IgD-negative memory B cell (primary cell): Measurements from ENCODE around the gene SLC28A1. TPM values are rescaled to one million over a fixed set of nuclear protein-coding genes. Genes with fewer than 3 reads are reported as not detected.
"Not testable (repeated sequence)": the region's sequence is repeated elsewhere in the genome, so short reads cannot be mapped to it uniquely, and the experiment has no call there.

Experiments
- H3K27ac Mint-ChIP-seq, 3 donors: one replicate each; pipeline ENCODE4 v1.8.0; 2020 to 2022; ENCODE audit warnings: mild to moderate bottlenecking in 3 of 3, mixed read lengths in 3 of 3, moderate library complexity in 1 of 3
- H3K27me3 Mint-ChIP-seq: one replicate; pipeline ENCODE4 v1.8.0; 2021; ENCODE audit warnings: mixed read lengths
- H3K36me3 Mint-ChIP-seq: one replicate; pipeline ENCODE4 v1.8.0; 2020; ENCODE audit warnings: mild to moderate bottlenecking, mixed read lengths
- H3K4me1 Mint-ChIP-seq, 3 donors: one replicate each; pipeline ENCODE4 v1.8.0; 2020 to 2022; ENCODE audit warnings: mixed read lengths in 3 of 3, mild to moderate bottlenecking in 1 of 3
- H3K4me3 Mint-ChIP-seq, 4 donors: one replicate each; pipeline ENCODE4 v1.8.0; 2020 to 2022; ENCODE audit warnings: mild to moderate bottlenecking in 4 of 4, mixed read lengths in 4 of 4, moderate library complexity in 3 of 4
- H3K9me3 Mint-ChIP-seq, 3 donors: one replicate each; pipeline ENCODE4 v1.8.0; 2020 to 2021; ENCODE audit warnings: mixed read lengths in 3 of 3, mild to moderate bottlenecking in 1 of 3
- polyA plus RNA-seq: library from polyadenylated mRNA; unstranded; fragments of 300-500 nt; fragmentation: Illumina TruSeq; gene quantifications from one replicate; pipeline ENCODE4 v1.2.3, GENCODE V29; 2021

Gene SLC28A1
- polyA plus RNA-seq, 1 donor from 2014 or later, result not detected

- Mint-ChIP-seq H3K9me3 (no peaks in the 10 kb centered on the region), H3K4me3 (no peak overlapping the region), H3K4me1 (no peaks in the 10 kb centered on the region), H3K27me3 (no peaks in the 10 kb centered on the region), H3K36me3 (no peaks in the 10 kb centered on the region), H3K27ac (no peak overlapping the region)
These were observed 38.1 kb downstream of the SLC28A1 start for GRCh38 chr15:84922530-84922929.

- Mint-ChIP-seq H3K9me3 (no peaks in the 10 kb centered on the region), H3K4me1 (peaks cover 0 to 4% (median 3%) of the 10 kb centered on the region in 3 donors), H3K36me3 (no peaks in the 10 kb centered on the region), H3K27ac (no peak overlapping the region), H3K27me3 (no peaks in the 10 kb centered on the region), H3K4me3 (no peak overlapping the region)
These were observed 39.7 kb downstream of the SLC28A1 start for GRCh38 chr15:84924077-84924731.

GRCh38 chr15:84924821-84925569 lies 40.5 kb downstream of the SLC28A1 start:
- H3K9me3 Mint-ChIP-seq, H3K27me3 Mint-ChIP-seq, H3K27ac Mint-ChIP-seq, H3K4me3 Mint-ChIP-seq, H3K36me3 Mint-ChIP-seq, H3K4me1 Mint-ChIP-seq: not testable (repeated sequence)

- no peaks in the 10 kb centered on the region for H3K27me3 Mint-ChIP-seq
- no peaks in the 10 kb centered on the region for H3K36me3 Mint-ChIP-seq
- peaks cover 0 to 4% (median 3%) of the 10 kb centered on the region in 3 donors for H3K4me1 Mint-ChIP-seq
- H3K9me3 Mint-ChIP-seq, result no peaks in the 10 kb centered on the region
- H3K4me3 Mint-ChIP-seq, result no peak overlapping the region
- no peak overlapping the region for H3K27ac Mint-ChIP-seq
These were observed 41.4 kb downstream of the SLC28A1 start for GRCh38 chr15:84925906-84926305.

- Mint-ChIP-seq H3K27ac (no peak overlapping the region), H3K27me3 (no peaks in the 10 kb centered on the region), H3K4me3 (no peak overlapping the region), H3K36me3 (no peaks in the 10 kb centered on the region), H3K9me3 (no peaks in the 10 kb centered on the region), H3K4me1 (peaks cover 0 to 4% (median 3%) of the 10 kb centered on the region in 3 donors)
These were observed 42.2 kb downstream of the SLC28A1 start for GRCh38 chr15:84926491-84927230.

- no peaks in the 10 kb centered on the region for H3K27me3 Mint-ChIP-seq
- peaks cover 0 to 4% (median 3%) of the 10 kb centered on the region in 3 donors for H3K4me1 Mint-ChIP-seq
- H3K36me3 Mint-ChIP-seq, result no peaks in the 10 kb centered on the region
- H3K4me3 Mint-ChIP-seq, result no peak overlapping the region
- no peak overlapping the region for H3K27ac Mint-ChIP-seq
- H3K9me3 Mint-ChIP-seq, result no peaks in the 10 kb centered on the region
These were observed 44.3 kb downstream of the SLC28A1 start for GRCh38 chr15:84928843-84929168.

- Mint-ChIP-seq H3K9me3 (no peaks in the 10 kb centered on the region), H3K36me3 (no peaks in the 10 kb centered on the region), H3K4me3 (peak overlapping the region in 1 of 4 donors; percentile 43), H3K27ac (no peak overlapping the region), H3K27me3 (no peaks in the 10 kb centered on the region), H3K4me1 (peaks cover 0 to 4% (median 3%) of the 10 kb centered on the region in 3 donors)
These were observed 45.5 kb downstream of the SLC28A1 start for GRCh38 chr15:84929795-84930603.

GRCh38 chr15:84934942-84935729 lies 50.7 kb downstream of the SLC28A1 start:
- Mint-ChIP-seq H3K4me1 (no peaks in the 10 kb centered on the region), H3K9me3 (peaks cover 0 to 2% (median 0%) of the 10 kb centered on the region in 3 donors), H3K4me3 (no peak overlapping the region), H3K27ac (no peak overlapping the region), H3K36me3 (no peaks in the 10 kb centered on the region), H3K27me3 (peaks cover 5% of the 10 kb centered on the region)

- H3K27me3 Mint-ChIP-seq, result peaks cover 5% of the 10 kb centered on the region
- no peaks in the 10 kb centered on the region for H3K4me1 Mint-ChIP-seq
- no peak overlapping the region for H3K4me3 Mint-ChIP-seq
- H3K36me3 Mint-ChIP-seq, result no peaks in the 10 kb centered on the region
- H3K9me3 Mint-ChIP-seq, result peaks cover 0 to 2% (median 0%) of the 10 kb centered on the region in 3 donors
- no peak overlapping the region for H3K27ac Mint-ChIP-seq
These were observed 52.7 kb downstream of the SLC28A1 start for GRCh38 chr15:84937144-84937543.

GRCh38 chr15:84938726-84939125 lies 54.3 kb downstream of the SLC28A1 start:
- Mint-ChIP-seq H3K36me3 (peaks cover 1% of the 10 kb centered on the region), H3K27ac (no peak overlapping the region), H3K4me3 (no peak overlapping the region), H3K27me3 (peaks cover 5% of the 10 kb centered on the region), H3K9me3 (peaks cover 0 to 2% (median 0%) of the 10 kb centered on the region in 3 donors), H3K4me1 (no peaks in the 10 kb centered on the region)

- Mint-ChIP-seq H3K4me1 (no peaks in the 10 kb centered on the region), H3K36me3 (peaks cover 1% of the 10 kb centered on the region), H3K4me3 (no peak overlapping the region), H3K27me3 (peaks cover 5% of the 10 kb centered on the region), H3K9me3 (peaks cover 0 to 2% (median 0%) of the 10 kb centered on the region in 3 donors), H3K27ac (no peak overlapping the region)
These were observed 55.9 kb downstream of the SLC28A1 start for GRCh38 chr15:84940399-84940798.

- Mint-ChIP-seq H3K36me3 (peaks cover 4% of the 10 kb centered on the region), H3K4me1 (no peaks in the 10 kb centered on the region), H3K9me3 (peaks cover 0 to 2% (median 0%) of the 10 kb centered on the region in 3 donors), H3K4me3 (no peak overlapping the region), H3K27me3 (peaks cover 2% of the 10 kb centered on the region), H3K27ac (no peak overlapping the region)
These were observed 58.0 kb downstream of the SLC28A1 start for GRCh38 chr15:84942456-84942855.

- no peak overlapping the region for H3K27ac Mint-ChIP-seq
- no peaks in the 10 kb centered on the region for H3K4me1 Mint-ChIP-seq
These were observed 59.8 kb downstream of the SLC28A1 start for GRCh38 chr15:84944311-84944710.

GRCh38 chr15:84944861-84945260 lies 60.4 kb downstream of the SLC28A1 start:
- Mint-ChIP-seq H3K4me3 (no peak overlapping the region), H3K4me1 (no peaks in the 10 kb centered on the region), H3K9me3 (peaks cover 0 to 2% (median 0%) of the 10 kb centered on the region in 3 donors), H3K27me3 (peaks cover 2% of the 10 kb centered on the region), H3K27ac (no peak overlapping the region), H3K36me3 (peaks cover 4% of the 10 kb centered on the region)

More at GRCh38 chr15:84944311-84944710, 59.8 kb downstream of the SLC28A1 start:
- peaks cover 0 to 2% (median 0%) of the 10 kb centered on the region in 3 donors for H3K9me3 Mint-ChIP-seq
- no peaks in the 10 kb centered on the region for H3K27me3 Mint-ChIP-seq
- no peak overlapping the region for H3K4me3 Mint-ChIP-seq
- peaks cover 4% of the 10 kb centered on the region for H3K36me3 Mint-ChIP-seq
